Body of pancreas (tissue), 4 donors: ENCODE results near the gene GALNT9. TPM values are rescaled to one million over a fixed set of nuclear protein-coding genes. Genes with fewer than 3 reads are reported as not detected.

Experiments
- ATAC-seq: fragments of 150-250 bp; one replicate; pipeline ENCODE4 v1.9.1; 2016
- DNase-seq, 4 donors: peaks; one replicate each; pipeline ENCODE4 v3.0.0-alpha.2; 2019
- H3K27ac ChIP-seq, 4 donors: fragments of 200-600 bp; sonication (generic); 1 replicate in 3 of 4; 2 replicates in 1 of 4; pipeline versions ENCODE4 v1.5.1 to v1.6.1; 2016 to 2019; ENCODE audit warnings: mild to moderate bottlenecking in 1 of 4, mixed read lengths in 1 of 4, moderate library complexity in 1 of 4
- H3K27me3 ChIP-seq, 2 donors: fragments of 200-600 bp; sonication (generic); one replicate each; pipeline ENCODE4 v1.6.0; 2016; ENCODE audit warnings: mild to moderate bottlenecking in 1 of 2
- H3K36me3 ChIP-seq, 2 donors: fragments of 200-600 bp; sonication (generic); replicated peaks in 1 of 2; 2 replicates each; pipeline ENCODE4 v1.5.1; 2016; ENCODE audit warnings: low read depth in 2 of 2; ENCODE audit not compliant: insufficient read depth in 1 of 2
- H3K4me1 ChIP-seq: fragments of 200-600 bp; sonication (generic); one replicate; pipeline ENCODE4 v1.6.0; 2016
- H3K4me3 ChIP-seq, 2 donors: fragments of 200-600 bp; sonication (generic); 1 replicate in 1 of 2; 2 replicates in 1 of 2; pipeline ENCODE4 v1.5.1; 2016 to 2019
- H3K9me3 ChIP-seq, 3 donors: fragments of 200-600 bp; sonication (generic); 1 replicate in 2 of 3; 2 replicates in 1 of 3; pipeline ENCODE4 v1.5.1; 2016
- CTCF ChIP-seq, 7 experiments: fragments of 450-650 bp in 4 of 7; fragments of 200-600 bp in 3 of 7; sonication (generic) in 3 of 7; IDR thresholded peaks; one replicate each; pipeline ENCODE4 v1.5.1; 2016 to 2019; ENCODE audit warnings: antibody characterized with exemption in 7 of 7
- POLR2A ChIP-seq, 3 donors: fragments of 450-650 bp; IDR thresholded peaks; one replicate each; pipeline ENCODE4 v1.6.1; 2016; ENCODE audit warnings: antibody characterized with exemption in 3 of 3, mild to moderate bottlenecking in 2 of 3
- WGBS, 2 donors: methylation state at CpG; one replicate each; pipeline ENCODE4 v1.1.5; 2017; 5-methylcytosine and 5-hydroxymethylcytosine counted together
- intact Hi-C: fragments of 100-400 bp; cut with DNase I; formaldehyde crosslinking; loops from one replicate; pipeline ENCODE4 v1.15.1; 2023
- total RNA-seq, 2 donors: library from RNA; depleted of rRNA; stranded (reverse); fragments of >200 nt; gene quantifications; one replicate each; pipeline ENCODE4 v1.1.0, GENCODE V29; 2016

GALNT9 gene
- total RNA-seq, 2 donors from 2014 or later: not detected

DNA sequence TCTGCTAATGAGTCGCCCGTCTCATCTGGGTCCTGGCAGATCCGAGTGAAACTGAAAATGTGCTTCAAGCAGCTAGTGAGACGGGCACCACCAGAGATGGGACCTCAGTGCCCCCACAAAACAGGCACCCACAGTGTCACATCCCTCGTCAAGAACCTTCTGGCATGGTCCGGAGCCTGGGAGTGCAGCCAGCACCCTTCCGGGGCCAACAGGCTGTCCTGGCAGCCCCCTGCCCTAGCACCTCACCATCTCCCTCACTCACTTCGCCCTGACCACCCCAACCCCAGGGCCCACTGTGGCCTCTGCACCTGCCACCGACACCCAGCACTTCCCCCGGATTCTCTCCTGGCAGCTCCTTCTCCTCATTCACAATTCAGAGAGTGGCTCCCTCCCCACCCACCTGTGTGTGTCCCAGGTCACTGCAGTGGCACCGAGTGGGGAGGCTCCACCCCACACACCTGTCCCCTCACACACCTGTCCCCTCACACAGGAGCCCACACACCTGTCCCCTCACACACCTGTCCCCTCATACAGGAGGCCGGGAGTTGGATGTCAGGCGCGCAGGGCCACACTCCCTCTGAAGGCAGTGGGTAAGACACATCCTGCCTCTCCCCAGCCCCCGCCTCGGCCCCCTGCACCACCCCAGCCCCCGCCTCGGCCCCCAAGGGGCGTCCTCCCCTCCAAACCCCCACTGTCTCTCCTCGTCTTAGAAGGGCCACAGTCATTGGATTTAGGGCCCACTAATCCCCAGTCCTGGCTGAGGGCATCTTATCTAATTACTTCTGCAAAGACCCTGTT, 7.9 kb downstream of the GALNT9 start:
- Histone ChIP-seq H3K27me3 (no peaks in the 10 kb centered on the region), H3K36me3 (no peaks in the 10 kb centered on the region), H3K4me1 (no peaks in the 10 kb centered on the region), H3K4me3 (no peak overlapping the region), H3K9me3 (no peaks in the 10 kb centered on the region), H3K27ac (no peak overlapping the region)
- DNase-seq: no peak
- no peak for ATAC-seq
- WGBS, 2 donors: 52 to 55% methylated on average over 9 to 20 of the region's 20 CpGs
- TF ChIP-seq POLR2A (IDR thresholded peaks at IDR 0.05): no peak
- TF ChIP-seq CTCF (IDR thresholded peaks at IDR 0.05): no peak
- intact Hi-C loops: no loop called here

DNA sequence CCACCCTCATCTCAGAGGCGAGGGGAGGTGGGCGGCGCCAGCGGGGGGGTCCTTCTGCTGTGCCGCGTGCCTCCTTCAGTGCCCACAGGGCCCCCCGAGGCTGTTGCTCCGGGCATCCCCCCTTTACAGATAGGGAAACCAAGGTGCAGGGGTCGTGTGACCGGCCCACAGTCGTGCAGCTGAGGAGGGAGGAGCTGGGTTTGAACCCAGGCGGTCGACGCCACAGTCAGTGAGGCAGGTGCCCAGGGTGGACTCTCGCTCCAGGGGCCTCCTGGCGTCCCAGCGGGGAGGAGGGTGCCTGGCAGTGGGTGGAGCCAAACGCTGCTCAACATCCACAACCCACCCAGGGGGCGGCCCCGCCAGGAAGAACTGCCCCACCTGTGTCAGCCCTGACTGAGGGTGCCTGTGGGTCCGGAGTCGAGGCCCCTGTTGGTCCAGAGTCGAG, 8.6 kb downstream of the GALNT9 start:
- intact Hi-C loops: no loop called here
- no peak for DNase-seq
- TF ChIP-seq POLR2A (IDR thresholded peaks at IDR 0.05): no peak
- no peak for TF ChIP-seq CTCF (IDR thresholded peaks at IDR 0.05)
- ATAC-seq: no peak
- H3K36me3 ChIP-seq: no peaks in the 10 kb centered on the region
- 70% methylated on average over 2 to 23 of the region's 23 CpGs for WGBS, 2 donors
- H3K9me3 ChIP-seq: no peaks in the 10 kb centered on the region
- no peak overlapping the region for H3K4me3 ChIP-seq
- H3K4me1 ChIP-seq: no peaks in the 10 kb centered on the region
- H3K27me3 ChIP-seq: no peaks in the 10 kb centered on the region
- H3K27ac ChIP-seq: no peak overlapping the region

DNA sequence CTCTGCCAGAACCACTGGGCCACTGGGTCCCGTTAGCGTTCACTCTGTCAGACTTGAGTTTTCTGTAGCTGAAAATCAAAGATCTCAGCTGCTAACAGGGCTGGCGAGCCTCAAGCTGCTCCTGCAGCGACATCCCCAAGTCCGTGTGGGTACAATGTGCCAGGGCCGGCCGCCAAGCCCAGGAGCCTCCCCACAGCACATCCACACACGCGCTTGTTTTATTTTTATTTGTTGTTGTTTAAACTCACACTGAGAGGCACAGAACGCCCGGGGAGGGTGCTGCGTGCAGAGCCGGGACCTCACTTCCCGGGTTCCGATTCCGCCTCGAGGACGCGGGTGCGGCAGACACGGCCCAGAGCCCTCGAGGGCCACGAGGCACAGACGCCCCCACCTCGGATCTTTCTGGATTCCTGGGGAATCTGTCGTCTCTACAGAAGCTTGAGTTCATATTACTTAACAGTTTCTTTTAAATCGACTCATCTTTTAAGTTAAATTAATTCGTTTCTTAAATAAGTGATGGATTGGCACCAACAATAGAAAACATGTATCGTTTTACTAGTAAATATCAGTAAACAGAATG, 9.3 kb downstream of the GALNT9 start:
- TF ChIP-seq POLR2A (IDR thresholded peaks at IDR 0.05) (no peak), CTCF (IDR thresholded peaks at IDR 0.05) (no peak)
- no peaks in the 10 kb centered on the region for H3K9me3 ChIP-seq
- no peak overlapping the region for H3K27ac ChIP-seq
- no peaks in the 10 kb centered on the region for H3K36me3 ChIP-seq
- H3K4me1 ChIP-seq: no peaks in the 10 kb centered on the region
- H3K27me3 ChIP-seq: no peaks in the 10 kb centered on the region
- WGBS, 2 donors: 67 to 73% methylated on average over 29 of the region's 29 CpGs
- DNase-seq (no peak), ATAC-seq (no peak)
- H3K4me3 ChIP-seq: no peak overlapping the region
- intact Hi-C loops: no loop called here

DNA sequence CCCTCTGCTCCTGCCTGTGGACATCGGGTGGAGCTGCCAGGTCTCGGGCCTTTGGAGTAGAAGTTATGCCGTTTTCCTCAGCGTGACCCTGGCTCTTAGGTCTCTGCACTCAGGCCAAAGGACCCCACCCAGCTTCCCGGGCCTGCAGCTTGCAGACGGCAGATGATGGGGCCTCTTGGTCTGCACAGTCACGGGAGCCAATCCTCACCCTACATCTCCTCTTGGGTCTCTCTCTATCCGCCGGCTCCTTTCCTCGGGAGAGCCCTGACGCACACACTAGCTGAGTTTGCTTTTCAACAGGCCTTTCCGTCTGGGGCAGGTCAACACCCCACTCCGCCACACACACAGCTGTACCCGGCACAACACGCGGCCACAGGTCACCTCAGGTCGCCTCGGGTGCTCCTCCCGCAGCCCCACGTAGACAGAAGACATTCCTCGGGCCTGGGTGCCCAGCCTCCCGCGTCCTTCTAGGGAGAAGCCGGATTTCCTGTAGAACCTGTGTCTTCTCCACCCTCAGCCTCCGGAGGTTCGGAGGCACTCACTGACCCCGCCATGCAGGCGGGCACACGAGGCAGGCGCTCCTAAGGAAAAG, 9.9 kb downstream of the GALNT9 start:
- Histone ChIP-seq H3K36me3 (no peaks in the 10 kb centered on the region), H3K4me1 (no peaks in the 10 kb centered on the region), H3K27me3 (no peaks in the 10 kb centered on the region), H3K9me3 (no peaks in the 10 kb centered on the region), H3K27ac (no peak overlapping the region), H3K4me3 (no peak overlapping the region)
- 47 to 57% methylated on average over 27 to 30 of the region's 30 CpGs for WGBS, 2 donors
- no peak for TF ChIP-seq POLR2A (IDR thresholded peaks at IDR 0.05)
- no peak for TF ChIP-seq CTCF (IDR thresholded peaks at IDR 0.05)
- DNase-seq (no peak), ATAC-seq (no peak)
- intact Hi-C loops: no loop called here
